Brain microvascular endothelial cell (primary cell): Measurements from ENCODE around the gene GPS1.

Experiments
- DNase-seq: peaks from one replicate; pipeline ENCODE4 v3.0.0-alpha.2; 2020
- H3K27ac ChIP-seq: fragments of 250-450 bp; sonication (Bioruptor Pico); 2 replicates; pipeline ENCODE4 v1.5.1; 2020; ENCODE audit warnings: mild to moderate bottlenecking, moderate library complexity
- H3K27me3 ChIP-seq: fragments of 250-450 bp; sonication (Bioruptor Pico); replicated peaks from 2 replicates; pipeline ENCODE4 v1.5.1; 2020; ENCODE audit warnings: mild to moderate bottlenecking
- H3K36me3 ChIP-seq: fragments of 250-450 bp; sonication (Bioruptor Pico); replicated peaks from 2 replicates; pipeline ENCODE4 v1.5.1; 2020; ENCODE audit warnings: mild to moderate bottlenecking
- H3K4me3 ChIP-seq: 2 replicates; pipeline ENCODE4 v1.5.1; 2011; ENCODE audit warnings: low read depth, mild to moderate bottlenecking, control low read depth, low read length, moderate library complexity
- in situ Hi-C: cut with HindIII; loops from 2 replicates; pipeline ENCODE4 v1.10.0; 2017; ENCODE audit warnings: low sequenced_read_pairs, low pct_ligation_motif_present
- TF ChIP-seq, protein P1 (sequence below): IDR thresholded peaks from 2 replicates; pipeline ENCODE4 v1.5.1; 2011; ENCODE audit warnings: low read depth, mild to moderate bottlenecking, moderate library complexity, low read length, control low read depth, inconsistent platforms; ENCODE audit errors: missing control alignments

Gene GPS1

DNA sequence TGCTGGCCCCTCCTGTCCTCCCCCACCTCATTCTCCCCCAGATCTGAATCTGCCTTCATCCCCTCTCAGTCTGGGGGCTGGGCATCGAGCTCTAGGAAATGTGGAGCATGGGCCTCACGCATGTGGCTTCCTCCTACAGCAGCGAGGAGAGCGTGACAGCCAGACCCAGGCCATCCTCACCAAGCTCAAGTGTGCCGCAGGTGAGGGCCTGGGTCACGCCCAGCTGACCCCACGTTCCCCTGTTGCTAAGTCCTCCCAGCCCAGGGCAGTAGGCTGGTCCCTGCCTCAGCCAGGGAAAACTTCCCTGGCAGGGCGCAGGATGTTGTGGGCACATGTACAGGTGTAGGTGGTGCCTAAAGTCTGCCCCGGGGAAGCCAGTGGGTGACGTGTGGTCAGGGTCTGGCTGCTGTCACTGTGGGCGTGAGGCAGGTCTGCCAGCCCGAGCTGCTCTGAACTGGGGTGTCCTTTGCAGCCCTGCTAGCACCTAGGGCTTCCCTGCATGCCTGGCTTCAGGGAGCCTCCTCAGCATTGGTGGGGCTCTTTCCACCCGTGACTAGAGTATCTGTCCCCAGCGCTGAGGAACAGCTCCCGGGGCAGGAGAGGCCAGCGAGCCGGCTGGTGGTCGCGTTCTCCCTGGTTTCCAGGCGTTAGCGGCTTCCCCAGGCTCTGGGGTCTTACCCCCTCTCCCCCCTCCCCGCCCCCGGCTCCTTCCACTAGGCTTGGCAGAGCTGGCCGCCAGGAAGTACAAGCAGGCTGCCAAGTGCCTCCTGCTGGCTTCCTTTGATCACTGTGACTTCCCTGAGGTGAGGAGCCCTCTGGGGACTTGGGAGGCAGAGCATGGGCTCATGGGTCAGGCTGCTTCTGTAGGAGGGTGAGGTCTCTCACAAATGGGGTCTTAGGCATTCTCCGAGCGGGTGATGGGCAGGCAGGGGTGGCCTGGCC lies 3.6 kb downstream of the GPS1 start:
- TF ChIP-seq, protein P1, sequence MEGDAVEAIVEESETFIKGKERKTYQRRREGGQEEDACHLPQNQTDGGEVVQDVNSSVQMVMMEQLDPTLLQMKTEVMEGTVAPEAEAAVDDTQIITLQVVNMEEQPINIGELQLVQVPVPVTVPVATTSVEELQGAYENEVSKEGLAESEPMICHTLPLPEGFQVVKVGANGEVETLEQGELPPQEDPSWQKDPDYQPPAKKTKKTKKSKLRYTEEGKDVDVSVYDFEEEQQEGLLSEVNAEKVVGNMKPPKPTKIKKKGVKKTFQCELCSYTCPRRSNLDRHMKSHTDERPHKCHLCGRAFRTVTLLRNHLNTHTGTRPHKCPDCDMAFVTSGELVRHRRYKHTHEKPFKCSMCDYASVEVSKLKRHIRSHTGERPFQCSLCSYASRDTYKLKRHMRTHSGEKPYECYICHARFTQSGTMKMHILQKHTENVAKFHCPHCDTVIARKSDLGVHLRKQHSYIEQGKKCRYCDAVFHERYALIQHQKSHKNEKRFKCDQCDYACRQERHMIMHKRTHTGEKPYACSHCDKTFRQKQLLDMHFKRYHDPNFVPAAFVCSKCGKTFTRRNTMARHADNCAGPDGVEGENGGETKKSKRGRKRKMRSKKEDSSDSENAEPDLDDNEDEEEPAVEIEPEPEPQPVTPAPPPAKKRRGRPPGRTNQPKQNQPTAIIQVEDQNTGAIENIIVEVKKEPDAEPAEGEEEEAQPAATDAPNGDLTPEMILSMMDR: no peak
- Histone ChIP-seq H3K4me3 (no peak overlapping the region), H3K27me3 (no peaks in the 10 kb centered on the region), H3K36me3 (peaks cover 53% of the 10 kb centered on the region), H3K27ac (no peak overlapping the region)
- no peak for DNase-seq
- in situ Hi-C loops: no loop called here

DNA sequence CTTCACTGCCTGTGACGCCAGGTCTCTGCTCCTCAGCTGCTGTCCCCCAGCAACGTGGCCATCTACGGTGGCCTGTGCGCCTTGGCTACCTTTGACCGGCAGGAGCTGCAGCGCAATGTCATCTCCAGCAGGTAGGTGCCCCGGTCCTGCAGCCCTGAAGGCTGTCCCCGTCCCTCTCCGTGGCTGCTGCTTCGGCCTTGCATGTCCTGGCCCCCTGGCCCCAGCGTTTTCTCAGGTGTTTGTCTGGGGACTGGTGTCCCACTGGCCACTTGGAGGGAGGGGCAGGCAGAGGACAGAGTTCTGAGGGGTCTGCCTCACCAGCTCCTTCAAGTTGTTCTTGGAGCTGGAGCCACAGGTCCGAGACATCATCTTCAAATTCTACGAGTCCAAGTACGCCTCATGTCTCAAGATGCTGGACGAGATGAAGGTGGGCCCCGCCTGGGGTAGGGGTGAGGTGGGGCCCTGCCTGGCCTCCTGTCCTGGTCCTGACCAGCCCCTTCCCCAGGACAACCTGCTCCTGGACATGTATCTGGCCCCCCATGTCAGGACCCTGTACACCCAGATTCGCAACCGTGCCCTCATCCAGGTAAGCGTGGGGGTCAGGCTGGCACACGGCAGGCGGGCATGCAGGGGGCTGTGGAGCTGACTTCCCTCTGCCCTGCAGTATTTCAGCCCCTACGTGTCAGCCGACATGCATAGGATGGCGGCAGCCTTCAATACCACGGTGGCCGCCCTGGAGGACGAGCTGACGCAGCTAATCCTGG lies 4.4 kb downstream of the GPS1 start:
- Histone ChIP-seq H3K36me3 (peaks cover 59% of the 10 kb centered on the region), H3K27me3 (no peaks in the 10 kb centered on the region), H3K4me3 (no peak overlapping the region), H3K27ac (no peak overlapping the region)
- in situ Hi-C loops: no loop called here
- TF ChIP-seq, protein P1: no peak
- no peak for DNase-seq

DNA sequence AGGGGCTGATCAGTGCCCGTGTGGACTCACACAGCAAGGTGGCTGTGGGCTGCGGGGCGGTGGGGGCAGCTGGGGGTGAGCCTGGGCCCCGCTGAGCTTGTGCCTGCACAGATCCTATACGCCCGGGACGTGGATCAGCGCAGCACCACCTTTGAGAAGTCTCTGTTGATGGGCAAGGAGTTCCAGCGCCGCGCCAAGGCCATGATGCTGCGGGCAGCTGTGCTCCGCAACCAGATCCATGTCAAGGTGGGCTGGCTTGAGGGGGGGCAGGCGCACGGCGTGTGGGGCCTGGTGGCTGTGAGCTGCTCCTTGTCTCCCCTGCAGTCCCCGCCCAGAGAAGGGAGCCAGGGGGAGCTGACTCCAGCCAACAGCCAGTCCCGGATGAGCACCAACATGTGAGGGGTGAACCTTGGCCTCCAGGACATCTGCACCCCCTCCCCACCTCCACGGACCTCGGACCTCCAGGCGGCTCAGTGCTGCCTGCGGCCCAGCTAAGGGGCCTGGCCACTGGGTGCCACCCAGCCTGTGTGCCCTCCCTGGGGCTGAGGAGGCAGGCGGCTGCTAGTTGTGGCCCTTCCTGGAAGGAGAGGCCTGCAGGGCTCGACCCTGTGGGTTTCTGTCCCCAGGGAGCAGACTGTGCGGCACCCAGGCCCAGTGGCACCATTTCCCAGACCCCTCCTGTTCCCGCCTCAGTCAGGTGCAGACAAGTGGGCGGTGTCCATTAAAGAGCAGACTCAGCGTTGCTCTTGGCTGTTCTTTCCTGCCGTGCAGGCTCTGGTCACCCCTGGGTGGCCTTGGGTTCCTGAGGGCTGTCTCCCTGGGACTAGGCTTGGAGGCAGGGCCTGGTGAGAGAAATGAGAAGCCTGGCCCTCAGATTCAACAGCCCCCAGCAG lies 5.3 kb downstream of the GPS1 start:
- in situ Hi-C loops: no loop called here
- no peaks in the 10 kb centered on the region for H3K27me3 ChIP-seq
- TF ChIP-seq, protein P1: no peak
- no peak for DNase-seq
- H3K36me3 ChIP-seq: peaks cover 62% of the 10 kb centered on the region
- no peak overlapping the region for H3K4me3 ChIP-seq
- no peak overlapping the region for H3K27ac ChIP-seq

DNA sequence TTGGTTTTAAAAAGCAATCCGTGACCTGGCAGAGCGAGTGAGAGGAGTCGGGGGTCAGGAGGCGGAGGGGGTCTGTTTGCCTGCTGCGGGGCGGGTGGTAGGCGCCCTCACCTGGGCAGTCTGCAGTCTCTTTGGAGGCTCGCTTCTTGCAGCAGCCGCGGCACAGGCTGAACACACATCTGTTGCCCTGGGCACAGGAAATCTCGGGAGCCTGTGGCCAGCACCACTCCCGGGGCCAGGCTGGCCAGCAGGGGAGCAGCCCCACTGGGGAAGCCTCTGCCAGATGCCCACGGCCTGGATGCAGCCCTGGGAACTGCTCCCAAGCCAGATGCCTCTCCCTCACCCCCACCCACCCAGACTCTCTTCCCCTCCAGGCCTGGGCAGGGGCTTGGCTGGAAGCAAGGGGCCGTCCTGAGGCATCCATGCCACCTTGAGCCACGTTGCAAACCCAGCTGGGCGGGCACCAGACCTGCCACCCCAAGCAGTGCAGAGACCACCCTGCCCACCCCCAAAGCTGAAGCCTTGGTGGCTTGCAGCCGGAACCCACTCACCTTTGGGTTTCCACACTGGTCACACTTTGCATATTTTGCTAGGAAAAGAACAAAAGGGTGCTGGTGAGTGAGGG lies 6.6 kb downstream of the GPS1 start:
- Histone ChIP-seq H3K27me3 (no peaks in the 10 kb centered on the region), H3K4me3 (no peak overlapping the region), H3K36me3 (peaks cover 71% of the 10 kb centered on the region), H3K27ac (no peak overlapping the region)
- TF ChIP-seq, protein P1: no peak
- in situ Hi-C loops: no loop called here
- no peak for DNase-seq

DNA sequence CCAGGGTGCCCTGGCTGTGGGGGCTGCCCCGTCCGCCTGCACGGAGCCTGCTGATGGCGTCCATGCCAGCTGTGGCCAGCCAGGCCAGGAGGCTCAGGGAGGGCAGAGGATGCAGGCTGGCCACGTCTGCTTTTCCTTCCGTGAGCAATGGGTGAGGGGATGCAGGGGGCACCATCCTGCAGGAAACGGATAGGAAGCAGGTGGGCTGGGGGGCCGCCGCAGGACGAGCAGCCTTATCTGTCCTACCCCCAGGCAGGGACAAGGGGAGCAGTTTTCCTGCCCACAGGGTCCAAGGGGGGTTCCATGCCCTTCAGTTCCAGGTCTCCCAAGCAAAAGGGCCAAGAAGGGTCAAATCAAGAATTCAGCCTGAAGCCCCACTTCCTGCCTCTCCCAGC lies 7.2 kb downstream of the GPS1 start:
- Histone ChIP-seq H3K27ac (no peak overlapping the region), H3K36me3 (peaks cover 73% of the 10 kb centered on the region)
- in situ Hi-C loops: no loop called here

More for the DNA sequence above, 7.2 kb downstream of the GPS1 start:
- TF ChIP-seq, protein P1: no peak
- Histone ChIP-seq H3K4me3 (no peak overlapping the region), H3K27me3 (no peaks in the 10 kb centered on the region)
- DNase-seq: no peak
